Forelimb muscle (tissue), 1 donor: ENCODE results near the gene MEOX1. TPM values are rescaled to one million over a fixed set of nuclear protein-coding genes. Genes with fewer than 3 reads are reported as not detected.

Experiments
- DNase-seq: peaks from one replicate; pipeline ENCODE4 v3.0.0-alpha.2; 2013; ENCODE audit warnings: low read depth
- polyA plus RNA-seq: library from polyadenylated mRNA; unstranded; fragments of 120-200 nt; gene quantifications from one replicate; pipeline ENCODE4 v1.2.1, GENCODE V29; 2013; ENCODE audit not compliant: insufficient read length

The MEOX1 gene
- polyA plus RNA-seq, 1 donor, result 10.4 TPM

DNA sequence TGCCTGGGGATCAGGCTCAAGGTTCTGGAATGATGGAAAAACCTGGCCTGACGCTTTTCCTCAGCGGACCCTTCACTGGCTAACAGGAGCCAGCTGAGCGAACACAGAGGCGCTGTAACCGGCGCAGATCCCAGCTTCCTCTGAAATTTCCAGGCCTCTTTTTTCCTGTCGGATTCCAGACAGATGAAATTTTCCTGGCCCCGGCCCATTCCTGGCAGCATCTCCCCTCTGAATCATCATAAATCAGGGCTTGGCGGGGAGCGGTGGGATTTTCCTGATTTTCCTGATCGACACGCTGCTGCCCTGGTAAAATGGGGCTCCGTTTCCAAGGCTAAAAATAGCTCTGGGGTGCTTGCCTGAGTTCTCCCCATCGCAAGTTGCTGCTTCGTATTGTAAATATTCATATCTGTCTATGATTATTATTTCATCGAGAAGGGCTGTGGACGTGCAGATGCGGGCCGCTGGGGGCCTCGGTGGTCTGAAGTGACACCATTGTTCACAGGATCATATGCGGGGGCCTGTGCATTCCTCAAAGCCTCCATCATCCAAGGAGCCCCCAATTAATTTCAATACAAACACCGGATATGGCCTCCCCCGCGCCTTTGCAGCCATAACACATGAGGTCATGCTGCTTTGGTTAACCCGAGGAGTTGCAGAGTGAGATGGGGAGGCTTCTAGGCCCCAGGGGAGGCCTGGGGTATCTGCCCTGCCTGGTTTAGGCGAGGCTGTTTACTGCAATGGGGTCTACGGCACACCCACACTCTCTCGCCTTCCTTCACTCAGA, 69.8 kb downstream of the MEOX1 start:
- DNase-seq, result peak; percentile 88

DNA sequence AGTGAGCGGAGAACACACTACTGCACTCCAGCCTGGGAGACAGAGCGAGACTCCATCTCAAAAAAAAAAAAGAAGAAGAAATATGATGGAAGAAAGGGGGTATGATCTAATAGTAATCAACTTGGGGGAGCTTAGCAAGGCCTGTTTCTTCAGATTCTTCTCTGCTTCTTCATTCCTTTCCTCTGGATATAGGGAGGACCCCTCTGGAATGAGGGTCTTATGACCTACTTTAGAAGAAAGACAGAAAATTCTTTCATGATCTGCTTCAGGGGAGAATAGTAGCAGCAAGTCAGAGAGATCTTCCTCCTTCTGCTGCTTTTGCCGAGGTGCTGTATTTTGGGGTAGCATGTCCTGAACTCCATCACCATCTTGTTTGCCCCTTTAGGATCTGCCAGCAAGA, 70.7 kb downstream of the MEOX1 start:
- no peak for DNase-seq

Other genes with a start within 250 kb of the MEOX1 start
- gene DHX8, start 177.9 kb downstream of the MEOX1 start, polyA plus RNA-seq, result 23.8 TPM
- 5.4 TPM for gene ETV4, start 115.6 kb downstream of the MEOX1 start, polyA plus RNA-seq
- gene SOST, start 96.9 kb upstream of the MEOX1 start, polyA plus RNA-seq, result not detected
- gene DUSP3, start 117.1 kb upstream of the MEOX1 start, polyA plus RNA-seq, result 74.0 TPM
- 0.05 TPM for gene CFAP97D1, start 118.5 kb upstream of the MEOX1 start, polyA plus RNA-seq
- 4.4 TPM for gene MPP3, start 171.2 kb upstream of the MEOX1 start, polyA plus RNA-seq
- 2.1 TPM for gene CD300LG, start 185.3 kb upstream of the MEOX1 start, polyA plus RNA-seq
- 2.6 TPM for gene MPP2, start 245.6 kb upstream of the MEOX1 start, polyA plus RNA-seq